Activated T-cell treated with anti-CD3 and anti-CD28 coated beads for 4 hours (primary cell): Measurements from ENCODE around the gene SRD5A2.

ENCODE experiments used
- DNase-seq: peaks from one replicate; pipeline ENCODE4 v3.0.0-alpha.2; 2020

The SRD5A2 gene, protein sequence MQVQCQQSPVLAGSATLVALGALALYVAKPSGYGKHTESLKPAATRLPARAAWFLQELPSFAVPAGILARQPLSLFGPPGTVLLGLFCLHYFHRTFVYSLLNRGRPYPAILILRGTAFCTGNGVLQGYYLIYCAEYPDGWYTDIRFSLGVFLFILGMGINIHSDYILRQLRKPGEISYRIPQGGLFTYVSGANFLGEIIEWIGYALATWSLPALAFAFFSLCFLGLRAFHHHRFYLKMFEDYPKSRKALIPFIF

DNA sequence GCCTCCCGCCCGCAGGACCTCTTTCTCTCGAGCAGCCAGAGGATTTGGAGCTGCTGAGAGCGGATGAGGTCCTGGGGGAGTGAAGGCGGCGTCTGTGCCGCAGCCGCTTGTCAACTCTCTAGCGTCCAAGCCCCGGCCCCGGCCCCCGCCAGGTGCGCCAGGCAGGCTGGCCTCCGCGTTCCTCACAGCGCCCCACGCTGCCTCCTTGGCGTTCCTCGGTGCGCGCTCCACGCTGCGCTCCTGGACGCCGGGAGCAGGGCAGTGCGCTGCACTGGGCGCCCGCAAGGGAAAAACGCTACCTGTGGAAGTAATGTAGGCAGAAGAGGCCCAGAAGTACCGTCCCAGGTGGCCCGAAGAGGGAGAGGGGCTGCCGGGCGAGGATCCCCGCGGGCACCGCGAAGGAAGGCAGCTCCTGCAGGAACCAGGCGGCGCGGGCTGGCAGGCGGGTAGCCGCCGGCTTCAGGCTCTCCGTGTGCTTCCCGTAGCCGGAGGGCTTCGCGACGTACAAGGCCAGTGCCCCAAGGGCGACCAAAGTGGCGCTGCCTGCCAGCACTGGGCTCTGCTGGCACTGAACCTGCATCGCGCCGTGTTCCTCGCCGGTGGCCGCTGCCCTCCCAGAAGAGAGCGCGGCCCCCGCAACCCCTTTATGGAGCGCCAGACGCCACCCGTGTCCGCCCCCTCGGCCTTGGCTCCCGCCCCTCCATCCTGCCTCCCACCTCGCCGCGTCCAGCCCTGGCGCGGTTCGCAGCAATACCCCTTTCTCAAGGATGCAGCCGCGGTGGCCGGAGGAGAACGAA lies at the start of gene SRD5A2:
Gene SRD5A2 (minus strand): TSS at position 618 of the 797 bp plus-strand sequence. CDS start 38 bp downstream, at position 580.
- DNase-seq: no peak

- no peak for DNase-seq
Observed at GRCh38 chr2:31606509-31606908, 25.8 kb upstream of the SRD5A2 start.

DNA sequence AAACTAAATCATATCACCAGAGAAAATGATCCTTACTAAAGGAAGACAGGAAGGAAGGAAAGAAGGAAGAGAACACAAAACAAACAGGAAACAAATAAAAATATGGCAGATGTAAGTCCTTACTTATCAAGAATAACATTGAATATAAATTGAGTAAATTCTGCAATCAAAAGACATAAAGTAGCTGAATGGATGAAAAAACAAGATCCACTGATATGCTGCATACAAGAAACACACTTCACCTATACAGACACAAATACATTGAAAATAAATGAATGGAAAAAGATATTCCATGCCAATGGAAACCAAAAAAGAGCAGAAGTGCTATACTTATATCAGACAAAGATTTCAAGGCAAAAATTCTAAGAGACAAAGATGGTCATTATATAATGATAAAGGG lies 18.0 kb upstream of the SRD5A2 start:
- DNase-seq: no peak

- DNase-seq: no peak
Observed at GRCh38 chr2:31586230-31586629, 5.5 kb upstream of the SRD5A2 start.

DNA sequence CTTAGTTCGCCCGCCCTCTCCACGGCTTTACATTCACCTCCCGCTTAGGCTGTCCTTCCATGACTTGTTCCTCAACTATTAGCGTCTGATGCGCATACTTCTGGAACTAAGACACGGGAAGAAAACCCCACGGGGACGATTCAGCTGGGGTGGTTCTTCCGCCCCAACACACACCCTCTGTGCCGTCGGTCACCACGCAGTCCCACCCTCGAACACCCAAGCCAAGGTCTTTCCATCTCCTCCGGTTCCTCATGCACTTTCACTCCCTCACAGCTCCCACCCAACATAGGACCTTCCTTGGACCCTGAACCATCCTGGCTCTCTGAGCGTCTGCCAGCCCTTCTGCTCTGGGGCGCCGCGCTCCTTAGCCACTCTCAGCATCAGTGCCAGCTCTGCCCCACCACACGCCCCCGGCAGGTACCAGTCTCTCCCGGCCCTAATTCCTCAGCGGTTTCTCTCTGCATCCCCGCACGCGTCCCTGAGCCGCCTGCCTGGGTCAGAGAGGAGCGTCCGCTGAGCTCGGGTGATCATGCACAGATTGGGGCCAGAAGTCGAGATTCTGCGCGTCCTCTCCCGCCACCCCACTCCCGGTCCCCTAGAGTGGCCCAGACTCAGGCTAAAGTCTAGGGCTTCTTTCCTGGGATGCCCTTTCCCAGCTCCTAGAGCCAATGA lies 522 bp upstream of the SRD5A2 start:
- no peak for DNase-seq

DNA sequence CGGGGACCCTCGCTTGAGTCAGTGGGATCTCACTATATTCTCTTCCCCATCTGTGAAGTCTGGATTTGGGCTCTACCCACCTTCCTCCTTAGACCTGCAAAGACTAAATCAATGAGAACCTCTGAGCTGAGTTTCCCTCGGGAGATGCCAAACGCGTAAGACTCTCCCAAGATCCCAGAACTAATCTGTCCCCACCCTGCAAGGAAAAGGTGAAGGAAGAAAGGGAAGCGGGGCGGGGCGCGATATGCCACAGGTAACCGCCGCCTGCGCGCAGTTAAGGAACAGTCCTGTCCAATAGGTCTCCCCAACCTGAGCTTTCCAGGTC lies 780 bp downstream of the SRD5A2 start:
- no peak for DNase-seq

DNA sequence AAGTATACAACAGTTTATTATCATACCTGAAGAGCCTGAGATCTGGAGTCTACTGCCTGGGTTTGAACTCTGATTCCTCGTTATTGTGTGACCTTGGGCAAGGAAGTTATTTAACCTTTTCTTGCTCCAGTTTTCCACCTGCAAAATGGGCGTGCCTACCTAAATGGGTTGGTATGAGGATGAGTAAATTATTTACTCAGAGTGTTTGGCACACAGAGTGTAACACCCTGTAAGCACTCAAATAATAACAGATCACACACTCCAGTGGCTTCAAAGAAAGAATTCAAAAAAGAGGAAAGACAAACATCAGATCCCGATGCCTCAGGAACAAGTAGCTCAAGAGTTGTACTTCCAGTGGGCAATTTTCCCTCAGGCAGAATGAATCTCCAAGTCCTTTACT lies 2.4 kb downstream of the SRD5A2 start:
- no peak for DNase-seq

DNA sequence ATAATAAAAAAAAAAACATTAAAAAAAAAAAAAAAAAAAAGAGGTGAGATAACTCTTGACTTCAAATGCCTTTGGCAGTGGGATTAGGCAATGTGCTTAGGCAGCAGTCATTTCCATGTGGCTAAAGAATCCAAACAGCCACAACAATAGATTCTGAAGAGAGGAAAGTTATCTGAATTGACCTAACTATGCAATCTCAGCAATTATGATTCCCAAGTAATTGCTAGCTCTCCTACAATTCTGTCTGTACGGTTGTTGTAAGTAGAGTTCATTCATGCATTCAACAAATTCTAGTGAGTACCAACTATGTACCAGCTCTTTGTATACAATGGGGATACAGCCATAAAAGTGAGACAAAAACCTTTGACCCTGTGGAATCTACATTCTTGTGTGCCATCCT lies 3.6 kb downstream of the SRD5A2 start:
- DNase-seq: no peak

DNA sequence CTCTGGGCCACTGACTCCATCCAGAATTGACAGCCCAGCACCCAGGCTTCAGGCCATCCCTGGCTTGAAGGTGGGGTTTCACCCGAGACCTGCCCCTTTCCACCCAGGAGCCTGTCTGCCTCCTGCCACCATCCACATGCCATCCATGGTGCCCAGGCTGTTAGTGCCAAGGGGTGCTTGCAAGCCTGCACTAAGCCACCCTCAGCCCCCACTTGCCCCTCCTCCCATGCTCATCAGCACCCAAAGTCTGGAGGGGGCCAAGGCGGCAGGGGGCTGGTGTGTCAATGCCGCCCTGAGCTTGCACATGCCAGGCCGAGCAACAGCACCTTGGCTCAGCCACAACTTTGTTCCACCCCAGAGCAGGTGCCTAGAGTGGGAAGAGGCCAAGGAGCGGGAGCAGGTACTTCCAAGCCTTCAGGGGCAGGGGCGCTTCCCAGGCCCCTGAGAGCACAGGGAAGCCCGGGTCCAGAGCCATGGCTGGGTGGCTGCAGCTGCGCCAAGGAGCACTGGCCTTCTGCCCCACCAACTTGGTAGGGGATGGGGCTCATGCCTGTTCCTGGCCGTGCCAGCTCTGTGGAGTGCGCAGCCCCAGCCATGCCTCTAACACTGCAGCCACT lies 12.0 kb downstream of the SRD5A2 start:
- DNase-seq: no peak

- DNase-seq: no peak
Observed at GRCh38 chr2:31567679-31568078, 13.1 kb downstream of the SRD5A2 start.

DNA sequence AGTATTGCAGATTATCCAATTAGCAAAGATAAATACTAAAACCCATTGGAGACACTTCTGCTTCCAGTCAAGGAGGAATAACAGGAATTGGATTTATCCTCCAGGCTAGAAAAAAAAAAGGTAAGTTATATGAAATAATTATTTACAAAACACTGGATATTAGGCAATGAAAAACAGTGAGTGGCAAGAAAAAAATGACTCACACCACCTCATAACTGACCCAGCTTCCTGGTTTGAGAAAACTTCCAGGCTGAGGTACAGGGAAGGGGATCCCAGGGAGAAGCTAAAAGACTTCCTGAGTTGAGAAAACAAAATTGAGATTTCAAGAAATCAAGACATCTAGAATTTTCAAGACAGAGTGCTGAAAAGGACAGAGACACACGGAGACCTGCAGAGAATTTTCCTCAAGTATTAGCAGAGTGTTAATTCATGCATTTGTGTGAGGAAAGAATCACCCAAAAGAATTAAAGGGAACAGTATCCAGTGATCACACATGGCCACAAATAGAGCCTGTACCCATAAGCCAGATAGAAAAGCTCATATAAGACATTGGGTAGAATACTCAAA lies 17.4 kb downstream of the SRD5A2 start:
- no peak for DNase-seq

- no peak for DNase-seq
Observed at GRCh38 chr2:31561823-31562222, 18.9 kb downstream of the SRD5A2 start.

DNA sequence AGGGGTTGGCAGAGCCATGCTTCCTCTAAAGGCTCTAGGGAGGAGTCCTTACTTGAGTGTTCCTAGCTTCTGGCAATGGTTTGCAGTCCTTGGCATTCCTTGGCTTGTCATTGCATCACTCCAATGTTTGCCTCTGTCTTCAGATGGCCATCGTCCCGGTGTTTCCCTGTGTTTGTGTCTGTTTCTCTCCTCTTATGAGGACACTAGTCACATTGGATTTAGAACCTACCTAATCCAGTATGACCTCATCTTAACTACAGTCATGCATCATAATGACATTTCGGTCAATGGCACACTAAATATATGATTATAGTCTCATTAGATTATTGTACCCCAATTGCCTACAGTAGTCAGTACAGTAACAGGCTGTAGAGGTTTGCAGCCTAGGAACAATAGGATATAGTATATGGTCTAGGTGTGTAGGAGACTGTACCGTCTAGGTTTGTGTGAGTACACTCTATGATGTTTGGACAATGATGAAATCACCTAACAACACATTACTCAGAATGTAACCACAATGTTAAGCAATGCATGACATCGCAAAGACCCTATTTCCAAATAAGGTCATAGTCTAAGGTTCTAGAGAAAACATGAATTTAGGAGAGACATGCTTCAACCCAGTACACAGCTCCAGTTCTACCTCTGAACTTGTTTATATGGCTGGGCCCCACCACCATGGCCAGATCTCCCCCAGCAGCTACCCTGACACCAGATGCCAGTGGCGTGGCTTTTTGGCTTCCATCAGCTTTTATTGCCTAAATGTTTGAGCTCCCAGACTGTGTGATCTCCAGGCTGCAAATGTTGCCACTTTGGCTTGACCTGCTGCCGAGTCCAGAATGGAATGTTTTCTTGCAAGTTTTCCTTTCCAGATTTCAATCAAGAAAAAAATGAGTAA lies 22.1 kb downstream of the SRD5A2 start:
- DNase-seq: no peak

DNA sequence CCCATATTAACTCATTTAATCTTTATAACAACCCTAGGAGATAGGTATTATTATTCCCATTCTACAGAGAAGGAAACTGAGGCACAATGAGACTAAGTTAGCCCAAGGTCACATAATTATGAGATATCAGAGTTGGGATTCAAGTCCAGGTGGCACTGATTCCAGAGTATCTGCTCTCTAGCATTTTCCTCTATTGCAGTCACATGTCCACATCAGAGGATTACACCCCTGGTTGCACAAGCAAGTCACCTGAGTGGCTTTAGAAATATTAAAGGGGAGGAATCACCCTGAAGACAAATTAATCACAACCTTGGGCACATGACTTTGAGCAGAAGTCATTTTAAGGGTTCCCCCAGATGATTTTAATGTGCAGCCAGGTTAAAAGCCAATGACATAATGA lies 23.8 kb downstream of the SRD5A2 start:
- DNase-seq: no peak

DNA sequence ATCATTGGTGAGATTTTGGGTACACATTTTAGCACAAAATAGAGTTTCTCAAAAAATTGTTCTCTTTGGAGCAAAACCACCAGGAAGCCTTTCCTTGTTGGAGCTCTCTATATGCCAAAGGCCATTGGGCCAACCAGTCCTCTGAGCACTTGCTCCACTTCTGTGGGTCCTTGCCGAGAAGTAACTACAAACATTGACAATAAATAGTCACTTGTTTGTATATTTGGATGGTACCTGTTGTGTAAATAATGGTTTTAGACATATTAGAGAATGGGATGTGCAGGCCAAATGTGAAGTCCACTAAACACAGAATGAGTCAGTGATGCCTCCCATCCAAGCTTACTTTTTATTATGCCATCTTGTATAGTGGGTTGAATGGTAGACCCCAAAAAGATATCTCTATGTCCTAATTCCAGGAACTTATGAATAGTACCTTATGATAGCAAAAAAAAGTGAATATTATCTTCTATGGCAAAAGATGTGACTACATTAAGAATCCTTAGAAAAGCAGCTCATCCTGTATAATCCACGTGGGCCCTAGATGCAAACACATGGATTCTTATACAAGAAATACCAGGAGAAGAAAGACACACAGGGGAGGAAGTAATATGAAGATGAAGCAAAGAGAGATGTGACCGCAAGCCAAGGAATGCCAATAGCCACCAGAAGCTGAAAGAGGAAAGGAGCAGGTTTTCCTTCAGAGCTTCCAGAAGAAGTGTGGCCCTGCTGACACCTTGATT lies 24.6 kb downstream of the SRD5A2 start:
- DNase-seq: no peak

DNA sequence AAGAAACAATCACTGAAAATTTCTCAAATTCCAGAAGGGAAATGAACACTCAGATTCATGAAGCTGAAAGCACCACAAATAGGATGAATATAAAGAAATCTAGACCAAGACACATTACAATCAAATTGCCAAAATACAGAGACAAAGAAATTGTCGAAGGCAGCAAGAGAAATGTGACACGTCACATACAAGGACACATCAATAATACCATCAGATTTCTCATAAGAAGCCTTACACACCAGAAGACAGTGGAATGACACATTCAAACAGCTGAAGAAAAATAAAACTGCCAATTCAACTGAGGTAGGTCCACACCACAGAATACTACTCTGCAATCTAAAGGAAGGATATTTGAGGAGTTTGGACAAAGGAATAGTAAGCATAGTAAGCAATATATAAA lies 27.4 kb downstream of the SRD5A2 start:
- no peak for DNase-seq

DNA sequence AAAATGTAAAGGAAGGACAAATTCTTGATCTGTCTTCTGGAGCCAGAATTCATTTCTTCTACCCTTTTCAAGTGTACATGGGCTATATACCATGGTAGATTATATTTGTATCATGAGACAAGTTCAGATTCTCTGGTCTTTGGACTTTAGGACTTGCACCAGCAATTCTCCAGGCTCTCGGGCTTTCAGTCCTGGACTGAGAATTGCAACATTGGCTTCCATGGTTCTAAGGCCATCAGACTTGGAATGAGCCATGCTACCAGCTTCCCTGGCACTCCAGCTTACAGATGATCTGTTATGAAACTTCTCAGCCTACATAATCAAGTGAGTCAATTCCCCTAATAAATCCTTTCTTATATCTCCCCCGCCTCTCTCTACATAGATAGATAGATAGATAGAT lies 33.3 kb downstream of the SRD5A2 start:
- DNase-seq: no peak

DNA sequence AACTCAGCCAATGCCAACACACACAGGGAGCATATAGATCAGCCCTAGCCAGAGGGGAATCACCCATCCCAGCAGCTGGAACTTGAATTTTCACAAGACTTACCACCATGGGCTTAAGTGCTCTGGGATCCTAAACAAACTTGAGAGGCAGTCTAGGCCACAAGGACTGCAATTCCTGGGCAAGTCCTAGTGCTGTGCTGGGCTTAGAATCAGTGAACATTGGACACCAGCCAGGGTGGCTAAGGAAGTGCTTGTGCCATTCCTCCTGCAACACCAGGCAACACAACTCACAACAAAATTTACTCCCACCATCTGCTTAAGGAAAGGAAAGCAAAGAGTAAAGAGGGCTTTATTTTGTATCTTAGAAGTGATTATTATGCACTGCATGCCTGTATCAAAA lies 38.9 kb downstream of the SRD5A2 start:
- DNase-seq: no peak

- DNase-seq: no peak
Observed at GRCh38 chr2:31539505-31539904, 41.2 kb downstream of the SRD5A2 start.

GRCh38 chr2:31535768-31536167 lies 45.0 kb downstream of the SRD5A2 start:
- no peak for DNase-seq

DNA sequence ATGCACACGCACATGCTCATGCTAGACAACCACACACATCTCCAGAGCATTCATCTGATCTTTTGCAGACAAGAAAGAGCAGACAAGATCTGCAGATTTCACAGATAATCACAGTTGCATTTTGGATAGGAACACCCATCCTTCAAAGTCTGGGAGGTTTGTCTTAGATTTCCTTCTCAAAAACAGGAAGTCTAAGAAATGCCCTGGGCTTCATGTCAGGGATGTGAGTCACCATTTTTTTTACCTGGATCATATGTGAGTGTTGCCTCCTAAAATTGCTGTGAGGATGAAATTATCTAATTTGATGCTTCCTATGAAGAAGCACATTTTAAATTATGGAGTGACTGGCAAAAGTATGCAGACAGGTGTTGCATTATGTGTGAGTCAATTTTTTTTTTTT lies 46.1 kb downstream of the SRD5A2 start:
- DNase-seq: no peak

DNA sequence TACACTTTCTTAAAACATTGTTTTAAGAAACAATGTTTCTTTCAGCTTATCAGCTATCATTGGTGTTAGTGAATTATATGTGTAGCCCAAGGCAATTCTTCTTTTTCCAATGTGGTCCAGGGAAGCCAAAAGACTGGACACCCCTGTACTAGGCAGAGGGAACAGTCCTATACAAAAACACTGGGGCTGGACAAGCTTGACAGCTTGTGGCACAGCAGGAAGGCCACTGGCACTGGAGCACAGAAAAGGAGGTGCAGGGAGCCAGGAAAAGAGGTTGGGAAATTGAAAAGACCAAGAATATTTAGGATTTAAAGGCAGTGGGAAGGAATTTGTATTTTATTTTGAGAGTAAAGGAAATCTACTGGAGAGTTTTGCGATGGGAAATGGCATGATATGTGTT lies 47.7 kb downstream of the SRD5A2 start:
- DNase-seq: no peak
